HG02870 (cell line): ENCODE results near the gene STK36.

Source experiments
- ATAC-seq: cut with Tn5 transposase; IDR thresholded peaks from one replicate; pipeline ENCODE4 v1.9.1; 2021; ENCODE audit warnings: mild to moderate bottlenecking, moderate library complexity; ENCODE audit not compliant: unreplicated experiment

Gene STK36

GRCh38 chr2:218671654-218672566 lies at the start of gene STK36, which contains the start of gene RNF25:
Gene STK36, plus strand, starts transcription at chr2:218672086. Its CDS starts 744 bp downstream, at chr2:218672830.
Gene RNF25, minus strand, starts transcription at chr2:218672002. Its CDS starts 32 bp downstream, at chr2:218671970.
- peak; percentile 96 for ATAC-seq

DNA sequence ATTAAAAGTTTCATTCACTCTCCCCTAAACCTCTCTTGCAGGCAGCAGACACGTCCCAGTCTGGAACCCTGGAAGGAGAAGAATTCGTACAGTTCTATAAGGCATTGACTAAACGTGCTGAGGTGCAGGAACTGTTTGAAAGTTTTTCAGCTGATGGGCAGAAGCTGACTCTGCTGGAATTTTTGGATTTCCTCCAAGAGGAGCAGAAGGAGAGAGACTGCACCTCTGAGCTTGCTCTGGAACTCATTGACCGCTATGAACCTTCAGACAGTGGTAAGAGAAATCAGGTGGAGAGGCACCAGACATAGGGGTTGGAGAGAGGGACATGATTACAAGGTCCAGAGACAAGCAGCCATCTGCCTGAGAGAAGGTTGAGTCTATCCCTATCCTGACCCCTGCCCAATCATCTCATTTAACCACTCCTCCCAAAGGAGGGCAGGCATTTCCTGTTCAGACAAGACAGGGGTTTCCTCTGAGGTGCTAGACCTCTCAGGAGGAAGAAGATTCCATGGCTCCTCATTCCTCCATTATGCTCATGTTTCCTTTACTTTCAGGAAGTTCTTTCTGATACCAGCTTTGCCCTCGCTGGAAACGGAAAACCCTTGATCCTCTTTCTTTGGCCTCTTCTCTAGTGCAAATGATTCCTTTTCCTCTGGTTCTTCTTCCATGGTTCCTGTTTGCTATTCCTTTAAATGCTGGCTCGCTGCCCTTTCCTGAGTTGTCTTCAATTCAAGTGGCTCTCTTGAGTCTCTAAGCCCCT lies 49.1 kb upstream of the STK36 start:
- ATAC-seq: no peak

GRCh38 chr2:218623366-218623705 lies 48.5 kb upstream of the STK36 start:
- ATAC-seq: no peak

- no peak for ATAC-seq
These were observed 45.5 kb upstream of the STK36 start for GRCh38 chr2:218626369-218626768.

- ATAC-seq: no peak
These were observed 43.9 kb upstream of the STK36 start for GRCh38 chr2:218627939-218628338.

- no peak for ATAC-seq
These were observed 40.0 kb upstream of the STK36 start for GRCh38 chr2:218631837-218632236.

- no peak for ATAC-seq
These were observed 36.2 kb upstream of the STK36 start for GRCh38 chr2:218635719-218636118.

DNA sequence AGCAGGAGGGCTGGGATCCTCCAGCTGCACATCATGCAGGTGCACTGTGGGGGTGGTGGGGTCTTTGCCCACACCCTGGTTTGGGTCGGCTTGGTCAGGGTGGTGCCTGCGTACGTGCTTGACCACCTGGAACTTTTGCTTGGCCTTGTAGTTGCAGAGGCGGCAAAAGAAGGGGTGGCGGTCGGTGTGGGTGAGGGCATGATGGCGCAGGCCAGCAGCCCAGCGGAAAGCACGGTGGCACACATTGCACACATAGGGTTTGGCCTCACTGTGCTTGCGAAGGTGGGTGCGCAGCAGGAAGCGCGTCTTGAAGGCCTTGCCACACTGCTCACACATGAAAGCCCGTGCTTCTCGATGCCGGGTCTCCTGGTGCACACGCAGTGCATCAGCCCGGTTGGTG lies 33.5 kb upstream of the STK36 start:
- no peak for ATAC-seq

GRCh38 chr2:218642121-218642656 lies 29.7 kb upstream of the STK36 start:
- no peak for ATAC-seq

DNA sequence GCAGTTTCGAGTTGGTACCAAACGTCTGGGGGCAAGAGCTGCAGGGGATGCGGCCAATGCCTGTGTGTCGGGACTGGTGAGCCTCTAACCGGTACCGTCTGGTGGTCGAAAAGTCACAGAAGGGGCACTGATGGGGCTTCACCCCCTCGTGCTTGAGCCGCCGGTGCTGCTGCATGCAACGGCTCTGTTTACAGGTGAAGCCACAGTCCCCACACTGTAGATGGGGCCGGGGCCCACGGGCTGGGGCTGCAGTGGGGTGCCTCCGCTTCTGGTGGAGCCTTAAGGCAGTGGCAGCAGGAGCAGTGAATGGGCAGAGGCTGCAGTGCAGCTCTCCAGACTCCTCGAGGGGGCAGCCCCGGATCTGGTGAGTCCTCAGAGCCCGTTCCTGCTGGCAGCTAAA lies 29.1 kb upstream of the STK36 start:
- no peak for ATAC-seq

DNA sequence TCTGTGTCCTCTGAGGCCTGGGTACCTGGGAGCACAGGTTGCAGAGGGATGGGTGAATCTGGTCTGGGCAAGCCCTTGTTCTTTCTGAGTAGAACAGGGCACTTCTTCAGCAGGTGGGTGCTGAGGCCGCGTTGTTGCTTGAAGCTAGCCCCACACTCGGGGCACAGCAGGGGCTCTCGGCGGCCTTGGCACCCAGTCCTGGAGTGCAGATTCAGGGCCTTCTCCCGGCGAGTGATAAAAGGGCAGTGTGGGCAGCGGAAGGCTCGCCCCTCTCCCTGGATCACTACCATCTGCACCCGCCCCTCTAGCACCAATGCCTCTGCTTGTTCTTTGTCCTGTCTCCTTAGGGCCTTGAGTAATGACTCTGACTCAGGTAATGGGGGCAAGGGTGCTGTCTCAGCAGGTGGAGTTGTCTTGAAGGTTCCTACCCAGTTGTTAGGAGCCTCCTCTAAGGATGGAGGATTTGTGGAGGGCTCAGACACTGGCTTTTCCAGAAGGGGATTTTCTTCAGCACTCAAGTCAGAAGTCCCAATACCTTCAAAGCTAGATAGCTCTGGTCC lies 28.1 kb upstream of the STK36 start:
- ATAC-seq: no peak

DNA sequence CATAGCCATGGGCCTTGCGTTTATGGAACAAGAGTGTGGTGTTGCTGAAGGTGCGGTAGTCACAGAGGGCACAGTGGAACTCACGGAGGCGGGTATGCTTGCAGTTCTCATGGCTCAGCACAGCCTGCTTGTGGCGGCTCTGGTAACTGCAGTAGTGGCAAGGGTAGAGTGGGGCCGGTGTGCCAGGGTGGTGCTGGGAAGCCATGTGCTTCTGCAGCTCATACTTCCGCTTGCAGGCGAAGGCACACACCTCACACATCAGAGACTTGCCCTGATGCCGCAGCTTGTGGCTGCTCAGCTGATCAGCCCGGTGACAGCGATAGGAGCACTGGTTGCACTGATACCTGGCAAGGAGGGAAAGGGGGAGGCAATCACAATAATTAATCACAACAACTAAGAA lies 27.2 kb upstream of the STK36 start:
- ATAC-seq: no peak

- ATAC-seq: no peak
These were observed 26.8 kb upstream of the STK36 start for GRCh38 chr2:218645126-218645525.

- ATAC-seq: no peak
These were observed 23.6 kb upstream of the STK36 start for GRCh38 chr2:218648088-218648786.

GRCh38 chr2:218648787-218649100 lies 23.1 kb upstream of the STK36 start:
- ATAC-seq: no peak

GRCh38 chr2:218655751-218656150 lies 16.1 kb upstream of the STK36 start:
- no peak for ATAC-seq

DNA sequence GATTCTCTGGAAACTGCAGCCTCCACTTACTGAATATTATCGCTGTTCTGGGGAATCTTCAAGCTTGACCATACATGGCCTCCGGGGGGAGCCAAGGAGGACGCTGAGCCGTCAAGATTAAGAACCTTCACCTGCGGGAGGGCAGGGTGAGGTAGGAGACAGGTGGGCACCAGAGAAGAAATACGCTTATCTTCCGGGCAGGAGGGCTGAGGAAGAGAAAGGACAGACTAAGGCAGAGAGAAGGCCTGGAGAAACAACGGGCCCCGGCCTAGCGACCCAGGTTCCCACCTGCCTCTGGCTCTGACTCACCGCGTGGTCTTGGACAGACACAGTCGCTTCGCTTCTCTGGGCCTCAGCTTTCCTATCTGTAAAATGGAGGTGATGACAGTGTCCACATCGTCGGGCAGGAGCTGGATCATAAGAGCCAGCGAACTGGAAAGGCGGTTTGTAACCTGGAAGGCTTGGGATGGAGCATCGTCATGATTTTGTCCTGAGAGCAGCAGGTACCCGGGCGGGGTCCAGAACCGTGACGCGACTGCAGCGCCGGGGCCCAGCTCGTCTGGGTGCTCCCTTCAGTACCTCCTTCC lies 13.1 kb upstream of the STK36 start:
- peak; percentile 32 for ATAC-seq

GRCh38 chr2:218659258-218659987 lies 12.5 kb upstream of the STK36 start, which contains the start of the genes BCS1L and ZNF142:
Gene BCS1L, plus strand, starts transcription at chr2:218659683. Its CDS starts 1,305 bp downstream, at chr2:218660988.
Gene ZNF142, minus strand, starts transcription at chr2:218659623. Its CDS starts 3,194 bp downstream, at chr2:218656429.
- peak; percentile 94 for ATAC-seq

DNA sequence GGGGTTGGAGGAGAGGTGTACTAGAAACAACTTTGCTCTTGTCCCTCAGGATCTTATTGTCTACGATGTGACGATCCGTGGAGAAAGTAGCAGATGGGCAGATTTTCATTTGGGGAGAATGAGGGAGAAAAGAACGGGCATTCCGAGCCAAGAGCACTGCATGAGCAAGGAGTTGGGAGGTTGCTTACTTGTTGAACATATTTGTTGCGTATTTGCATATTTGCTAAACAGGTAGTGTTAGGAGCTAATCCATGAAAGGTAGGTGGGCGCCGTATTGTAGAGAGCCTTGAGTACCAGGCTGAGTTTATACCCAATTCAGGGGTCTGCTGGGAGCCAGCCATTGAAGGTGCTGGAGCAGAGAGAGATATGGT lies 11.9 kb upstream of the STK36 start:
- ATAC-seq: no peak

DNA sequence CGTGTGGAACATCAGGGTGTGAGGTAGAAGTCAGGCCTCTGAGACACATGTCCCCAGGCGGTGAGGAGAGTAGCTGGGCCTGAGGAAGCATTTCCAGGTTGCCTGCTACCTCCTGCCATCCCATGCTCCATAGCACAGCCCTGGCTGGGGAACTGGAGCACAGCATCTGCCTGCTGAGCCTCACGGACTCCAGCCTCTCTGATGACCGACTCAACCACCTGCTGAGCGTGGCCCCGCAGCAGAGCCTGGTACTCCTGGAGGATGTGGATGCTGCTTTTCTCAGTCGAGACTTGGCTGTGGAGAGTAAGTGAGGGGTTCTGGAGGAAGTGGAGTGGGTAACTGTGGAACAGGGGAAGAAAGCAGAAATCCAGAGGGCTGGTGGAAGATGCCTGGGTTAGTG lies 9.5 kb upstream of the STK36 start:
- no peak for ATAC-seq
